ENCODE results near the gene PRRC2C. TPM values are rescaled to one million over a fixed set of nuclear protein-coding genes. Genes with fewer than 3 reads are reported as not detected.
"Not testable (repeated sequence)": the region's sequence is repeated elsewhere in the genome, so short reads cannot be mapped to it uniquely, and the experiment has no call there.

Gene PRRC2C
- total and polyA plus RNA-seq, 7 donors, result 12.7 to 71.4 (median 50.8) TPM

DNA sequence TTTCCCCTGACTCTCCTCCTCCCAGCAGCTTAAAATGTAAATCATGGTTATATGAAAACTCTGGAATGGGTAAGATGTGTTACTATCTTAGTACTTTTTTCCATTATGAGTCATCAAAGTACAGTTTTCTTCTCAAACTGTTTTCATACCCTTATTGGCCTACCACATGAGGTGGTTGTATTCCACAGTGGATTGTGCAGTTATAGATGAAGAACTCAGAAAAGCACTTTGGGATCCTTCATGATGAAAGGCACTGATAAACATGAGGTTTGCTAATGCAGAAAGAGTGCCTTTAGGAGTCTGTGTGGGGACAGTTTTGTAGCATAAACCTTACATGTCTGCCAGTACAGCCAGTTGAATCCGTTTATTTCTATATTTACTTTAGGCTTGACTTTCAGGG, 104.7 kb downstream of the PRRC2C start:
- H3K9me3 ChIP-seq, result no peaks in the 10 kb centered on the region
- DNase-seq (no peak), ATAC-seq (no peak)
- TF ChIP-seq, protein P1, sequence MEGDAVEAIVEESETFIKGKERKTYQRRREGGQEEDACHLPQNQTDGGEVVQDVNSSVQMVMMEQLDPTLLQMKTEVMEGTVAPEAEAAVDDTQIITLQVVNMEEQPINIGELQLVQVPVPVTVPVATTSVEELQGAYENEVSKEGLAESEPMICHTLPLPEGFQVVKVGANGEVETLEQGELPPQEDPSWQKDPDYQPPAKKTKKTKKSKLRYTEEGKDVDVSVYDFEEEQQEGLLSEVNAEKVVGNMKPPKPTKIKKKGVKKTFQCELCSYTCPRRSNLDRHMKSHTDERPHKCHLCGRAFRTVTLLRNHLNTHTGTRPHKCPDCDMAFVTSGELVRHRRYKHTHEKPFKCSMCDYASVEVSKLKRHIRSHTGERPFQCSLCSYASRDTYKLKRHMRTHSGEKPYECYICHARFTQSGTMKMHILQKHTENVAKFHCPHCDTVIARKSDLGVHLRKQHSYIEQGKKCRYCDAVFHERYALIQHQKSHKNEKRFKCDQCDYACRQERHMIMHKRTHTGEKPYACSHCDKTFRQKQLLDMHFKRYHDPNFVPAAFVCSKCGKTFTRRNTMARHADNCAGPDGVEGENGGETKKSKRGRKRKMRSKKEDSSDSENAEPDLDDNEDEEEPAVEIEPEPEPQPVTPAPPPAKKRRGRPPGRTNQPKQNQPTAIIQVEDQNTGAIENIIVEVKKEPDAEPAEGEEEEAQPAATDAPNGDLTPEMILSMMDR (IDR thresholded peaks at IDR 0.05), result no peak
- 79 to 93% (median 89%) methylated on average over 1 of the region's 1 CpG for WGBS, 3 donors
- H3K4me1 ChIP-seq, result no peaks in the 10 kb centered on the region
- no peak overlapping the region for H3K4me3 ChIP-seq
- no peaks in the 10 kb centered on the region for H3K27me3 ChIP-seq (ENCODE audit: insufficient read depth in 3 of 3, low read length in 2 of 3)
- H3K27ac ChIP-seq, result no peak overlapping the region
- H3K36me3 ChIP-seq (ENCODE audit: insufficient read depth in 1 of 2, low read depth in 1 of 2), result peaks cover 3 to 95% of the 10 kb centered on the region in 2 donors
- intact Hi-C loops (cut with DNase I), result no loop called here

- TF ChIP-seq, protein P1 (IDR thresholded peaks at IDR 0.05), result no peak
- WGBS, 3 donors, result 60 to 94% (median 75%) methylated on average over 1 of the region's 1 CpG
- H3K4me1 ChIP-seq, result no peaks in the 10 kb centered on the region
- H3K4me3 ChIP-seq, result no peak overlapping the region
- DNase-seq (no peak), ATAC-seq (peak; percentile 39 to 63 (median 48))
- no peaks in the 10 kb centered on the region for H3K27me3 ChIP-seq (ENCODE audit: insufficient read depth in 3 of 3, low read length in 2 of 3)
- intact Hi-C loops (cut with DNase I), result no loop called here
- peaks cover 0 to 43% of the 10 kb centered on the region in 2 donors for H3K36me3 ChIP-seq (ENCODE audit: insufficient read depth in 1 of 2, low read depth in 1 of 2)
- H3K9me3 ChIP-seq, result no peaks in the 10 kb centered on the region
- H3K27ac ChIP-seq, result no peak overlapping the region
These were observed 110.0 kb downstream of the PRRC2C start for GRCh38 chr1:171595324-171595723.

GRCh38 chr1:171596119-171596518, 110.8 kb downstream of the PRRC2C start:
- no peak for DNase-seq
- ATAC-seq, result no peak
- no peaks in the 10 kb centered on the region for H3K4me1 ChIP-seq
- WGBS, 3 donors, result 92 to 100% (median 94%) methylated on average over 1 of the region's 1 CpG
- peak overlapping the region; percentile 12 for H3K27ac ChIP-seq
- TF ChIP-seq, protein P1 (IDR thresholded peaks at IDR 0.05), result no peak
- H3K27me3 ChIP-seq (ENCODE audit: insufficient read depth in 3 of 3, low read length in 2 of 3), result no peaks in the 10 kb centered on the region
- H3K9me3 ChIP-seq, result no peaks in the 10 kb centered on the region
- no peak overlapping the region for H3K4me3 ChIP-seq
- peaks cover 0 to 35% of the 10 kb centered on the region in 2 donors for H3K36me3 ChIP-seq (ENCODE audit: insufficient read depth in 1 of 2, low read depth in 1 of 2)
- intact Hi-C loops (cut with DNase I), result no loop called here

GRCh38 chr1:171596705-171597104, 111.4 kb downstream of the PRRC2C start:
- 93 to 96% (median 96%) methylated on average over 2 of the region's 2 CpGs for WGBS, 3 donors
- H3K9me3 ChIP-seq, result no peaks in the 10 kb centered on the region
- no peaks in the 10 kb centered on the region for H3K4me1 ChIP-seq
- H3K27me3 ChIP-seq (ENCODE audit: insufficient read depth in 3 of 3, low read length in 2 of 3), result no peaks in the 10 kb centered on the region
- DNase-seq (no peak), ATAC-seq (no peak)
- peaks cover 0 to 29% of the 10 kb centered on the region in 2 donors for H3K36me3 ChIP-seq (ENCODE audit: insufficient read depth in 1 of 2, low read depth in 1 of 2)
- TF ChIP-seq, protein P1 (IDR thresholded peaks at IDR 0.05), result no peak
- intact Hi-C loops (cut with DNase I), result no loop called here
- H3K27ac ChIP-seq, result no peak overlapping the region
- no peak overlapping the region for H3K4me3 ChIP-seq

DNA sequence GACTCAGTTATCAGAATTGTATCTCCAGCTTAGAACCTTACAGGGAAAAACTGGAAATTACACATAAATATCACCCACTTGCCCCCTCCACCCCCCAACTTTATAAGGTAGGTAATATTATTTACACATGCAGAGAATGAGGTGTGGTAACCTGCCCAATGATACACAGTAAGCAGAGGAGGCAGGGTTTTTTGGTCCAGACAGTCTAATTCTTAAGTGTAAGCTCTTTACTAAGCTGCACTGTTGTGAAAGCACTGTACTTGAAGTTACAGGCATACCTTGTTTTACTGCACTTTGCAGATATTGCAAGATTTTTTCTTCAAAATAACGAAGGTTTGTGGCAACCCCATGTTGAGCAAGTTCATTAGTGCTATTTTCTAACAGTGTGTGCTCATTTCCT, 111.9 kb downstream of the PRRC2C start:
- no peak overlapping the region for H3K27ac ChIP-seq
- ATAC-seq (no peak), DNase-seq (no peak)
- intact Hi-C loops (cut with DNase I), result no loop called here
- TF ChIP-seq, protein P1 (IDR thresholded peaks at IDR 0.05), result no peak
- H3K4me1 ChIP-seq, result no peaks in the 10 kb centered on the region
- no peaks in the 10 kb centered on the region for H3K9me3 ChIP-seq
- H3K4me3 ChIP-seq, result no peak overlapping the region
- H3K27me3 ChIP-seq (ENCODE audit: insufficient read depth in 3 of 3, low read length in 2 of 3), result no peaks in the 10 kb centered on the region
- H3K36me3 ChIP-seq (ENCODE audit: insufficient read depth in 1 of 2, low read depth in 1 of 2), result peaks cover 0 to 24% of the 10 kb centered on the region in 2 donors
- WGBS, 3 donors, result 87 to 97% (median 93%) methylated on average over 1 of the region's 1 CpG

DNA sequence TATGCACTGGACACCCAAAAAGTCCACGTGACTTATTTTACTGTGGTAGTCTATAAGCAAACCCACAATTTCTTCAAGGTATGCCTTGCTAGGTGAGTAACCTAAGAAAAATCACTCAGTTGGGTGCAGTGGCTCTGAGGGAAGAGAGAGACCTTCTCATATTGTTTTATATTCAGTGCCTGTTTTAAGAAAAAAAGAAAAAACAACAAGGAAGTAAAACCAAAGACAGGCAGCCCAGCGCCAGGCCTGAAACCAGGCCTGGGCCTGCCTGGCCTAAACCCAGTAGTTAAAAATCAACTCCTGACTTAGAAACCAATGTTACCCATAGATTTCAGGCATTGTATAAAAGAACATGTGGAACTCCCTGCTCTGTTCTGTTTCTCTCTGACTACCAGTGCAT, 115.0 kb downstream of the PRRC2C start:
- whole genome bisulfite sequencing, 3 donors, result 95 to 99% (median 96%) methylated on average over 2 of the region's 2 CpGs
- H3K9me3 ChIP-seq; H3K27me3 ChIP-seq (ENCODE audit: insufficient read depth in 3 of 3, low read length in 2 of 3); DNase-seq; H3K27ac ChIP-seq; H3K4me1 ChIP-seq; H3K4me3 ChIP-seq; H3K36me3 ChIP-seq (ENCODE audit: insufficient read depth in 1 of 2, low read depth in 1 of 2); ATAC-seq; intact Hi-C loops (cut with DNase I): not testable (repeated sequence)

All from psoas muscle (tissue), 8 donors.